DMS153 treated with DMSO at 0.1 percent for 48 hours (cell line): ENCODE measurements around the gene NUP107.

Experiments used
- DNase-seq: peaks from one replicate; lab custom pipeline; 2025; ENCODE audit not compliant: unreplicated experiment; lab: John Stamatoyannopoulos, UW

Gene NUP107

DNA sequence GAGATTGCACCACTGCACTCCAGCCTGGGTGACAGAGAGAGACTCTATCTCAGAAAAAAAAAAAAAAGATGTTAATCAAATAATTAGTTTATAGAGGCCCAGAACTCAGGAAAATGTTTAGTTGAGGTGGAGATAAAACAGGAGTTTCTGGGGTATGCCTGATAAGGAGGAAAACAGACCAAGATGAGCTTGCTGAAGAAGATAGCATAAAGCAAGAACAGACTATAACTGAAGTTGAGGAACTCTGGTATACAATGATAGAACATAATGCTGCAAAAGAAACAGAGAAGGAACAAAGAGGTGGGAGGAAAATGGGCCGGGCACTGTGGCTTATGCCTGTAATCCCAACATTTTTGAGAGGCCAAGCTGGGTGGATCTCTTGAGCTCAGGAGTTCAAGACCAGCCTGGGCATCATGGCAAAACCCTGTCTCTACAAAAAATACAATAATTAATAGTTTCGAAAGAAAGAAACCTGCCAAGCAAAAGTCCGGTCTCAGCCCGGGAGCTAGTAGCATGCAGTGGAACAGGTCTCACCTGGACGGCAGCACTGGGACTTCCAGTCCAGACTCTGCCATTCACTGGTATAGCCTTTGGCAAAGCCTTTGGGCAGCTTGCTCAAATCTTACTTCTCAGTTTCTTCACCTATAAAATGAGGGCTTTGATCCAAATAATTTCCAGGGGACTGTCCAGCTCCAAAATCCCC lies 84.6 kb downstream of the NUP107 start:
- DNase-seq, result no peak

DNA sequence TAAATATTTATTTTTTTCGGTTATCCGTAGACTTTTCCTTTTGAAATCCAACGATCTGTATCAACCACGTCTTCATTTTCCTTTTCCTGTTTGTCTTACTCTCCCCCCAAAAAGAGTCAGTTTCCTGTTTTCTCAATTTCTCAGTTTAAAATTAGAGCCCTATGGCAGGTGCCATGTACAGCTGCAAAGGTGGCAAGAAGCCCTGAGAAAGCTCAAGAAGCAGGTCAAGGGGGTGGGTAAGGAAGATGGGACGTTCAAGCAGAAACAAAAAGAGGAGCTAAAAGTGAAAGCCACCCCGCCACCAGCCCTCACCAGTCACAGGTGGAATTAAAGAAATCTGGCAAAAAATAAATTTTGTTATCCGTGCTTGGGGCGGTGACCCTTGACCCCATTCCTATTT lies 85.9 kb downstream of the NUP107 start:
- no peak for DNase-seq

DNA sequence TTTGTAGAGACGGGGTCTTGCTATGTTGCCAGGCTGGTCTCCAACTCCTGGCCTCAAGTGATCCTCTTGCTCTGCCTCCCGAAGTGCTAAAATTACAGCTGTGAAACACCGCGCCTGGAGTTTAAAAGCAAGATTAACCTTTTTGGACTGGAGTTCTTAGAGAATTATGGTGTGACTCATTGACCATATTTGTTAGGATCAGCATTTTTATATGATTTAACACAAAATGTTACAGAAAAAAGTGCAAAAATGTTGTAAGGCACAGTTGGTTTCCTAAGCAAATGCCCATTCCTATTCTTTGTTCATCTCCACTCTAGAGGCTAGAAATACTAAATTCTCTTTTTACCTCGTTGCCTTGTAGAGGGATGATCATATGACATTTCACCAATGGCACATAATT lies 86.8 kb downstream of the NUP107 start:
- DNase-seq, result no peak

DNA sequence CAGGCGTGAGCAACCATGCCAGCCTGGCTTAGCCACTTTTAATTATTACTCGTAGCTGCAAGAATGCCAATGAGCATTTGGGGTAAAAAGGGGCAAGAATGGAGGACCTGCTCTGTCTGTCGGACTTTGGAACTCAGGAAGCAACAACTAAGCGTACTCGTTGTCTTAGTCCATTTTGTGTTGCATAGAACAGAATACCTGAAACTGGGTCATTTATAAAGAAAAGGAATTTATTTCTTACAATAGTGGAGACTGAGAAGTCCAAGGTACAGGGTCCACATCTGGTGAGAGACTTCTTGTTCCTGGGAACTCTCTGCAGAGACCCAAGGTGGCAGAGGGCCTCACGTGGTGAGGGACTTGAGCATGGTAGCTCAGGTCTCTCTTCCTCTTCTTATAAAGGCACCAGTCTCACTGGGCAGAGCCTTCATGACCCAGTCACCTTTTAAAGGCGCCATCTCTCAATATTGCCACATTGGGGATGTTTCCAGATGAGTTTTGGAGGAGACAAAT lies 88.4 kb downstream of the NUP107 start:
- no peak for DNase-seq

DNA sequence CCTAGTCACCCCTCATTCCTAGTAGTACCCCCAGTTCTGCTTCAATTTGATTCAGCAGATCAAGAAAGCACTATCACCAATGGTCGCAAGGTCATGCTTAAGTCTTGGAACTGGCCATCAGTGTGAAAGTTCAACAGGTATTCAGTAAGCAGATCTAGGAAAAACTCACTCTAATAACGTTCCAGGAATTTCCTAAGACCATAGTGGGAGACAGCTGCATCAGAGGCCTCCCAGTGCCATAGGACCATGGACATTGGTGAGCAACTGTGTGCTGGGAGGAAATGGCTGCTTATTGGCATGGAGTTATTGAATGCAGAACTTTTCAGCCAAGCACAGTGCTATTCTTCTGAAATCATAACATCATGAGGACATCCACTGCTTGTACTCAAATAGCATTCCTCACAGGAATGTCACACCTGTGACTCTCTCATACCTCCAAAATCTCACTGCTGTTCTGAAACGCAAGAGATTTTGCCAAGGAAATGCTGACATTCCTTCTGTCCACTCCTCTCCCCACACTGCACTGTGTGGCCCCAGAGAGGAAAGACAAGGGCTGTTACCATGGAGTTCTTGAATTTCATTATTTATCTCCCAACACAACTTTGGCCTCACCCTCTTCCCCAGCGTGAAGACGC lies 90.3 kb downstream of the NUP107 start:
- no peak for DNase-seq

DNA sequence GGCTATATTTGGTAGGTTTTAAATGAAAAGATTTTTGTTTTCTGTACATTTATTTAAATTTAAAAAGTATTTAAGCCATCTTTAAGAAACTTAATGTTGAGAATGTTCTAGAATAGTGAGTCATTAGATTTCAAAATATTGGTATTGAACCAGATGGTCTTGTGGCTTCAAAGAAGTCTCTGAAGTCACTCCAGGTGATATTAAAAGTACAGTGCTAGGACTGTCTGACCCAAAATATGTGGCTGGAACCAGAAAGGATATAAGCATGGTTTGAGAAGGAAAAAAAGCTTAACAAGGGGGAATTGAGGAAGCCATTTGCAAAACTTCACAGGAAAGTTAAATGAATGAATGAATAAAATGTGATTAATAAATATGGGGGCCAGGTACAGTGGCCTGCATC lies 92.5 kb downstream of the NUP107 start:
- DNase-seq, result no peak

DNA sequence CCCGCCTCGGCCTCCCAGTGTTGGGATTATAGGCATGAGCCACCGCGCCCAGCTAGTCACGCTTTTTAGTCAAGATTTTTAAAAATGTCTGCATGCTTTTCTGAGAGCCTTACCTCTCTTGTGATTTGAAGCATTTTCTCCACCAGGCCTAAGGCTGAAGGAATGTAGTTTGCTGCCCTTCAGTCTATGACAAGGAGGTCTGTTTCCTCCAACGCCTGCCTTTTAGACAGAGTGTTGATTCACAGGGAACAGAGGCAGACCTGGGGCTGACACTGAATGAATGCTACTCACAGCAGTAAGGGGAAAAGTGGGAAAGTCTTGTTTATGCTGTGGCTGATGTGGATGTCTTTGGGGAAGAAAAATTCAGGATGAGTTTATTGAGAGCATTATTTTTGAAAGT lies 94.0 kb downstream of the NUP107 start:
- no peak for DNase-seq

DNA sequence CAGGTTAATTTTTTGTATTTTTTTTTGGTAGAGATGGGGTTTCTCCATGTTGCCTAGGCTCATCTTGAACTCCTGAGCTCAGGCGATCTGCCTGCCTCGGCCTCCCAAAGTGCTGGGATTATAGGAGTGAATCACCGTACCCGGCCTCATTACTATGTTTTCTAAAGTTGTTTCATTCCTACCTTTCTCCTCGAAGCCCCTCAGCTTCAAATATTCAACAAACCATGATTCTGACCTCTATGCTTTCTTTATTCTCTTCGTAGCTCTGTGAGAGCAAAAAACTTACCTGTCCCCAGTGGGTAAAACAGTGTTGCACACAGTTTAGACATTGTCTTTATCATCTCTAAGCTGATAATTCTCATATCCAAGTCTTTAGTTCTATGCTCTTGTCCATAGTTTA lies 95.0 kb downstream of the NUP107 start:
- no peak for DNase-seq

DNA sequence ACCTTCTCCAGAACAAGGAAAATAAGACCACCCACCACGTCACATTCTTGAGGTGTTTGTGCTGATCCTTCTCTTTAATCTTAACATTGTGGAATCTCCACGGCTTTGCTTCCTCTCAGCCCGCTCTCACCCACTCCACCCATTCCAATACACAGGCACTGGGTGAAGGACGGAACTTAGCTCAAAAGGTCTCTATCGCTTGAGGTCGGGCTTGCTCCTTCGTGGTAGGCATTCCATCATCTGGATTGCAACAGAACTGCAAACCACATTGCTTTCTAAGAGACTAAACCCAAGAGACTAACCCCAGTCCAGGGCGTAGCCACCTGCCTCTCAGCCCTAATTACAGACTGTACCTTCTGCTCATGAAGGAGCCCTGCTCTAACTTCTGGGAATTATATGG lies 97.2 kb downstream of the NUP107 start:
- no peak for DNase-seq

DNA sequence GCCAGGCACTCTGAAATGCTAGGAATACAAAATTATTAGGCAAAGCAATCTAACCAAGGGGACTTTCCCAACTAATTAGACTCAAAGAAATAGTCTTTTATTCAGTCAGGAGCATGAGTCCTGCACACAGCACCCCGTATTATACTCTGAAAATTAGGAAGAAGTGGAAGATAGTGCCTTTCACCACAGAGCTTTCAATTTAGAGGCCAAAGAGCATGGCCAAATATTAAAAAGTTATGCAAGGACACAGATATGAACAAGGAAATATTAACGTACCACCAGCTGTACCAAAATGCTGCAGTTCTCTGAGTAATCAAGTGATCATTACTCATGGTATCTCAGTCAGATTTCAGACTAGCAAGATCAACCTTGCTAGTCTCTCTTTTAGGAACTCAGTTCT lies 98.6 kb downstream of the NUP107 start:
- no peak for DNase-seq

DNA sequence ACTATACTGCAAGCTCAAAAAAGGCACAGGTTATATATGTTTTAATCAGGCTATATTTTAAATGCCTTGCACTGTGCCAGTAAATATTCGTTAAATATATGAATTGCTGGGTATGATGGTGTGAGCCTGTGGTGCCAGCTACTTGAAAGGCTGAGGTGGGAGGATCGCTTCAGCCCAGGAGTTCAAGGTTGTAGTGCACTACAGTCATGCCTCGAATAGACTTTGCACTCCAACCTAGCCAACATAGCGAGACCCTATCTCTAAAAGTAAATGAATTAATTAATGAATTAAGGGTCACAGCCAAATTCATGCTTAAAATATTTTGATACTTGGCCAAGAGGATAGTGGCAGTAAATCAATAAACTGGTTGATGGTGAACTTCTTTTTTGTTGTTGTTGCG lies 99.0 kb downstream of the NUP107 start:
- DNase-seq, result no peak

DNA sequence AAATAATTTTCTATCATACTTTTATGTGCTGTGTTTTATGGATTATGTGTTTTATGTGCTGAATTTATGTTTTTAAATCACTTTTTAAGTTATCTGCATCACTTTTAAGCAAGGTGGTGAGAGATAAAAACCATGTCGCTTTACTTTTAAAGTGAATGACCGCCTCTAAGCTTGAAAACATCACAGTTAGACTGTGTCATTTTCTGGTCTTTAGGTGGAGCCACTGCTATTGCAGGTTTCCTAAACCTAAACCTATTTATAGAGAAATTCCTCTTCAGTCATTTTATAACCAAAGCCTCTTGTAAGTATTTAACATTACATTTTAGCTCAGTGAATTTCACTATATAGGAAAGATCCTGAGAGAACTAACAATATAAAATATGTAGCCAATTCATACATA lies 100.2 kb downstream of the NUP107 start:
- no peak for DNase-seq

DNA sequence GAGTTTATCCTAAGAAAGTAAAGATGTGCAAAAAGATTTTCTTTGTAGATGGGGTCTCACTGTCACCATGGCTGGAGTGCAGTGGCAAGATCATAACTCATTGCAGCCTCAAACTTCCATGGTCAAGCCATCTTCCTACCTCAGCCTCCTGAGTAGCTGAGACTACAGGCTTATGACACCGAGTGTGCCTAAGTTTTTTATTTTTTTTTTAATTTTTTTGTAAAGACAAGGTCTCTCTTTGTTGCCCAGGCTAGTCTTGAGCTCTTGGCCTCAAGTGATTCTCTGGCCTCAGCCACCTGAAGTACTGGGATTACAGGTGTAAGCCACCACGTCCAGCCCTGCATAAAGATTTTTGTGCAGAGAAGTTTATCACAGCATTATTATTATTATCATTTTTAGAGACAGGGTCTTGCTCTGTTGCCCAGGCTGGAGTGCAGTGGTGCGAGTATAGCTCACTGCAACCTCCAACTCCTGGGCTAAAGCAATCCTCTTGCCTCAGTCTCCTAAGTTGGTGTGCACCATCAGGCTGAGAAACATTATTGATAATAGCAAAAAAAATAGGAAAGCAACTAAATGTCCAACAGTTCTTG lies 101.9 kb downstream of the NUP107 start:
- no peak for DNase-seq

DNA sequence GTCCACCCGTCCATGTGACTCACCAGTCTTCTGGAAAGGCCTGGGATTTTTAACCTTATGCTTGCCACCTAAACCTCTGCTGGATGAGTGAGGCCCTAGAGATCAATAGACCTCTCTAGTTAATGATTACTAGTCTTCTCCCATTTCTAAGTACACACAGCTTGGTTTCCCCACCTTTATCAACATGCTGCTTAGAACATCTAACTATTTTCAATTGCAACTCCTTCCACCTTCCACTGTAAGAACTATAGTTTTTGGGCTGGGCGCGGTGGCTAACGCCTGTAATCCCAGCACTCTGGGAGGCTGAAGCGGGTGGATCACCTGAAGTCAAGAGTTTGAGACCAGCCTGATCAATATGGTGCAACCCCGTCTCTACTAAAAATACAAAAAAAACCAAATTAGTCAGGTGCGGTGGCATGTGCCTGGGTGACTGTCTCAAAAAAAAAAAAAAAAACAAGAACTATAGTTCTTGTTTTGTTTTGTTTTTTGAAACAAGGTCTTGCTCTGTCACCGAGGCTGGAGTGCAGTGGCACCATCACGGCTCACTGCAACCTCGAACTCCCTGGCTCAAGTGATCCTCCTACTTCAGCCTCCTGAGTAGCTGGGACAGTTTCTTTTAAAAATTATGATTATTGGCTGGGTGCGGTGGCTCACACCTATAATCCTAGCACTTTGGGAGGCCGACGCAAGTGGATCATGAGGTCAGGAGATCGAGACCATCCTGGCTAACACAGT lies 102.5 kb downstream of the NUP107 start:
- DNase-seq, result no peak

DNA sequence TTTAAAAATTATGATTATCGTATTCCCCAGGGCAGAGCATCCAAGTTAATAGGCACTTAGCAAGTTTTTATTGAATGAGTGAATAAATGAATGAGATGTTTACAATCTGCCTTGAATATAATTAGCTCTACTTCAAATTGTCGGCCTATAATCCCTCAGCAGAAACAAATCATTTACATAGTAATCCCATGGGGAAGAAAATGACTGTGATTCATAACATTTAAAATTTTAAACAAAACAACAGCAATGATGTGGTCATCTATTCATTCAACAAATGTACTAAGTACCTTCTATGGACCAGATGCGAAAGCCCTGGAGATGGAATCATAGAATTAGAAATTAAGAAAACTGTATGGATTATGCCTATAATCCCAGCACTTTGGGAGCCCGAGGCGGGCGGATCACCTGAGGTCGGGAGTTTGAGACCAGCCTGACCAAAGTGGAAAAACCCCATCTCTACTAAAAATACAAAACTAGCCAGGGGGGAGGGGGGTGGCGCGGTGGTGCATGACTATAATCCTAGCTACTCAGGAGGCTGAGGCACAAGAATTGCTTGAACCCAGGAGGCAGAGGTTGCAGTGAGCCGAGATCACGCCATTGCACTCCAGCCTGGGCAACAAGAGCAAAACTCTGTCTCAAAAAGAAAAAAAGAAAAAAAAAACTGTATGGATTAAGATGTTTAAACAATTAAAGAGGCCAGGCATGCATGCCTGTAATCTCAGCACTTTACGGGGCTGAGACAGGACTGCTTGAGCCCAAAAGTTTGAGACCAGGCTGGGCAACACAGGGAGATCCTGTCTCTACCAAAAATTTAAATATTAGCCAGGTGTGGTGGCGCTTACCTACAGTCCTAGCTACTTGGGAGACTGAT lies 103.5 kb downstream of the NUP107 start:
- DNase-seq, result no peak

DNA sequence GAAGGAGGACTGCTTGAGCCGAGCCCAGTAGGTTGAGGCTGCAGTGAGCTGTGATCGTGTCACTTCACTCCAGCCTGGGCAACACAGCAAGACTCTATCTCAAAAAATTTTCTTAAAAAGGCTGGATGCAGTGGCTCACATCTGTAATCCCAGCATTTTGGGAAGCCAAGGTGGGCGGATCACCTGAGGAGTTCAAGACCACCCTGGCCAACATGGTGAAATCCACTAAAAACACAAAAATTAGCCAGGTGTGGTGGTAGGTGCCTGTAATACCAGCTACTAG lies 104.1 kb downstream of the NUP107 start:
- no peak for DNase-seq

DNA sequence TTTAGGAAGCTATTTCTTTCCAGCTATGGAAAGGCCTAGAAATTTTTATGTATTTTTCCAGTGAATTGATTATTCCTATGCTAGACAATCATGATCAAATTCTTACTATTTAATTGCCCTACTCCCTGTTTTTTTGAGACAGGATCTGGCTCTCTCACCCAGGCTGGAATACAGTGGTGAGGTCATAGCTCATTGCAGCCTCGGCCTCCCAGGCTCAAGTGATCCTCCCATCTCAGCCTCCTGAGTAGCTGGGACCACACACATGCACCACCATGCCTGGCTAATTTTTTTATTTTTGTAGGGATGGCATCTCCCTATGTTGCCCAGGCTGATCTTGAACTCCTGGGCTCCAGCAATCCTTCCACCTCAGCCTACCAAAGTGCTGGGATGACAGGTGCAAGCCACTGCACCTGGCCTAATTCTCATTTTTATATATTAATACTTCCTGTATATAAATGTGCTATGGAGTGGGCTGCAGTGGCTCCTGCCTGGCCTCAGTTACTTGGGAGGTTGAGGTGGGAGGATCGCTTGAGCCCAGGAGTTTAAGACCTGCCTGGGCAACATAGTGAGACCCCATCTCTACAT lies 105.2 kb downstream of the NUP107 start:
- no peak for DNase-seq

DNA sequence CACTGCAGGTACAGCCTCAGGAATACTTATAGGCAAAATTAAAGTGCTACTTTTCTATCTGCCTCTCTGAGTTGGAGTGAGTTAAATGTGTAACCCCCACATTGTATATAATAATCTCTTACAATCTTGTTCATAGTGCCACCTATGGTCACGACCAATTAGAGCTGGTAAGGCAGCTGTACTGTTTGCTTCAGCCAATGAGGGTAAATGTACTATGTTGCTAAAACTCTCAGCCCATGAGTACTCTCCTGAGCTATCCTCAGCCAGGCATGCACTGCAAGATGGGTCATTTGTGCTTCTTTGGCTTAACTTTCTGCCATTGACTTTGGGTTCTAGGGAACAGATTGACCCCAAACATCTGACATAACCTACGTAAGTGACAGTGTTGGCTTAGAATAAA lies 106.2 kb downstream of the NUP107 start:
- DNase-seq, result no peak

DNA sequence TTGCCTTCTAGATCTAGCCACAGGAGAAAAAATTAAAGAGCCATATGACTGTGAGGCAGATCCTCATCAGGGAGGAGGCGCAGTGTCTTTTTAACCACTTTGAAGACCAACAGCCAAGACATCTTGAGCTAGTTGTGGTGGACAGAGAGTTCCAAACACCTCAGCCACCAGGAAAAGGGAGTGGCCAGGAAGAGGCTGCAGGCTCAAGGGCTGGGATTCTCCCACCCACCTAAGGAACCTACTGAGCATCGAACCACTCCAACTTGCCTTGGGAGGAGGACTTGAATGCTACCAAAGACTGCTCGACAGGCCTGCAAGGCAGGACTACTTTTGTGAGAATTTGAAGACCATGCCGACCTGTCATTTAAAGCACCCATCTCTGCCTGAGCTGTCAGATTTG lies 106.7 kb downstream of the NUP107 start:
- no peak for DNase-seq

DNA sequence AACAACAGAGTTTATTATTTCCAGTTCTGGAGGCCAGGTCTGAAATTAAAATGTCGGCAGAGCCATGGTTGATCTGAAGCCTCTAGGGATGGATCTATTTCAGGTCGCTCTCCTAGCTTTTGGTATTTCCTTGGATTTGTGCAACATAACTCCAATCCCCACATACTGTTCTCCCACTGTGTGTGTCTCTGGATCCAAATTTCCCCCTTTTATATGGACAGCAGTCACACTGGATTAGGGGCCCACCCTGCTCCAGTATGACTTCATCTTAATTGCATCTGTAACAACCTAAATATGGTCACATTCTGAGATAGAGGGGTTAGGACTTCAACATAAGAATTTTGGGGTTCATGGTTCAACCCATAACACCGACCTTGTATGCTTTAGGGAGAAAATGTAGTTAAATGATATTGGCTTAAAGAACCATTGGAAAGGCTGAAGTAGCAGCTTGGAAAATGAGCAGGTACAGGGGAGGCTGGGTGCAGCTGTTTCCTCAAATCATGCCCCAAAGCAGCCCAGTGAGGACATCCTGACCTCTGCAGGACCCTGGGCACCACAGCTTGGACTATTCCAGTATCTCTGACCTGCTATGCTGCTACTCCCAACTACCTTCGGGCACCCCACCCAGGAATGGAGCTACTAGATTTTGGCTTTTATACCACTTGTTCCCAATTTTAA lies 107.3 kb downstream of the NUP107 start:
- no peak for DNase-seq
